ENCODE results near the gene ZNF668. TPM values are rescaled to one million over a fixed set of nuclear protein-coding genes. Genes with fewer than 3 reads are reported as not detected.

ZNF668 gene
- total and polyA plus RNA-seq, 2 of the 13 experiments (the other 11 are each of a cell fraction or from before 2014, with no cell fraction given), result 3.8 to 9.8 TPM

- 0 out of 2 replicates have a peak, but pooled peaks have one; percentile 20 for TF ChIP-seq ZSCAN21 (CRISPR knock-in tag; IDR thresholded peaks at IDR 0.05; ENCODE audit: borderline replicate concordance)
- TF ChIP-seq, protein P1, sequence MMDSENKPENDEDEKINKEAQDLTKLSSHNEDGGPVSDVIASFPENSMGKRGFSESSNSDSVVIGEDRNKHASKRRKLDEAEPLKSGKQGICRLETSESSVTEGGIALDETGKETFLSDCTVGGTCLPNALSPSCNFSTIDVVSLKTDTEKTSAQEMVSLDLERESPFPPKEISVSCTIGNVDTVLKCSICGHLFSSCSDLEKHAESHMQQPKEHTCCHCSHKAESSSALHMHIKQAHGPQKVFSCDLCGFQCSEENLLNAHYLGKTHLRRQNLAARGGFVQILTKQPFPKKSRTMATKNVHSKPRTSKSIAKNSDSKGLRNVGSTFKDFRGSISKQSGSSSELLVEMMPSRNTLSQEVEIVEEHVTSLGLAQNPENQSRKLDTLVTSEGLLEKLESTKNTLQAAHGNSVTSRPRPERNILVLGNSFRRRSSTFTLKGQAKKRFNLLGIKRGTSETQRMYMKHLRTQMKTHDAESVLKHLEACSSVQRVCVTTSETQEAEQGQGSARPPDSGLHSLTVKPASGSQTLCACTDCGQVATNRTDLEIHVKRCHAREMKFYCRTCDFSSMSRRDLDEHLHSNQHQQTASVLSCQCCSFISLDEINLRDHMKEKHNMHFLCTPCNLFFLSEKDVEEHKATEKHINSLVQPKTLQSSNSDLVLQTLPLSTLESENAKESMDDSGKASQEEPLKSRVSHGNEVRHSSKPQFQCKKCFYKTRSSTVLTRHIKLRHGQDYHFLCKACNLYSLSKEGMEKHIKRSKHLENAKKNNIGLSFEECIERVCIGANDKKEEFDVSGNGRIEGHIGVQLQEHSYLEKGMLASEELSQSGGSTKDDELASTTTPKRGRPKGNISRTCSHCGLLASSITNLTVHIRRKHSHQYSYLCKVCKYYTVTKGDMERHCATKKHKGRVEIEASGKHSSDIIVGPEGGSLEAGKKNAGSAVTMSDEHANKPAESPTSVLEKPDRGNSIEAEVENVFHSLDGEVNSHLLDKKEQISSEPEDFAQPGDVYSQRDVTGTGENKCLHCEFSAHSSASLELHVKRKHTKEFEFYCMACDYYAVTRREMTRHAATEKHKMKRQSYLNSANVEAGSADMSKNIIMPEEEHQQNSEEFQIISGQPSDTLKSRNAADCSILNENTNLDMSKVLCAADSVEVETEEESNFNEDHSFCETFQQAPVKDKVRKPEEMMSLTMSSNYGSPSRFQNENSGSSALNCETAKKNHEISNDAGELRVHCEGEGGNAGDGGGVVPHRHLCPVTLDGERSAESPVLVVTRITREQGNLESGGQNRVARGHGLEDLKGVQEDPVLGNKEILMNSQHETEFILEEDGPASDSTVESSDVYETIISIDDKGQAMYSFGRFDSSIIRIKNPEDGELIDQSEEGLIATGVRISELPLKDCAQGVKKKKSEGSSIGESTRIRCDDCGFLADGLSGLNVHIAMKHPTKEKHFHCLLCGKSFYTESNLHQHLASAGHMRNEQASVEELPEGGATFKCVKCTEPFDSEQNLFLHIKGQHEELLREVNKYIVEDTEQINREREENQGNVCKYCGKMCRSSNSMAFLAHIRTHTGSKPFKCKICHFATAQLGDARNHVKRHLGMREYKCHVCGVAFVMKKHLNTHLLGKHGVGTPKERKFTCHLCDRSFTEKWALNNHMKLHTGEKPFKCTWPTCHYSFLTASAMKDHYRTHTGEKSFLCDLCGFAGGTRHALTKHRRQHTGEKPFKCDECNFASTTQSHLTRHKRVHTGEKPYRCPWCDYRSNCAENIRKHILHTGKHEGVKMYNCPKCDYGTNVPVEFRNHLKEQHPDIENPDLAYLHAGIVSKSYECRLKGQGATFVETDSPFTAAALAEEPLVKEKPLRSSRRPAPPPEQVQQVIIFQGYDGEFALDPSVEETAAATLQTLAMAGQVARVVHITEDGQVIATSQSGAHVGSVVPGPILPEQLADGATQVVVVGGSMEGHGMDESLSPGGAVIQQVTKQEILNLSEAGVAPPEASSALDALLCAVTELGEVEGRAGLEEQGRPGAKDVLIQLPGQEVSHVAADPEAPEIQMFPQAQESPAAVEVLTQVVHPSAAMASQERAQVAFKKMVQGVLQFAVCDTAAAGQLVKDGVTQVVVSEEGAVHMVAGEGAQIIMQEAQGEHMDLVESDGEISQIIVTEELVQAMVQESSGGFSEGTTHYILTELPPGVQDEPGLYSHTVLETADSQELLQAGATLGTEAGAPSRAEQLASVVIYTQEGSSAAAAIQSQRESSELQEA (CRISPR knock-in tag; IDR thresholded peaks at IDR 0.05; ENCODE audit: not compliant biosample characterization), result peak; percentile 88
- no peak for TF ChIP-seq ZNF180 (CRISPR knock-in tag; IDR thresholded peaks at IDR 0.05; ENCODE audit: borderline replicate concordance, low read depth)
- TF ChIP-seq ZFAT (CRISPR knock-in tag; conservative IDR thresholded peaks at IDR 0.05), result no peak
- no peak for TF ChIP-seq TEAD2 (CRISPR knock-in tag; IDR thresholded peaks at IDR 0.05)
- TF ChIP-seq ZNF253 (CRISPR knock-in tag; IDR thresholded peaks at IDR 0.05; ENCODE audit: borderline replicate concordance), result no peak
- TF ChIP-seq, protein P2, sequence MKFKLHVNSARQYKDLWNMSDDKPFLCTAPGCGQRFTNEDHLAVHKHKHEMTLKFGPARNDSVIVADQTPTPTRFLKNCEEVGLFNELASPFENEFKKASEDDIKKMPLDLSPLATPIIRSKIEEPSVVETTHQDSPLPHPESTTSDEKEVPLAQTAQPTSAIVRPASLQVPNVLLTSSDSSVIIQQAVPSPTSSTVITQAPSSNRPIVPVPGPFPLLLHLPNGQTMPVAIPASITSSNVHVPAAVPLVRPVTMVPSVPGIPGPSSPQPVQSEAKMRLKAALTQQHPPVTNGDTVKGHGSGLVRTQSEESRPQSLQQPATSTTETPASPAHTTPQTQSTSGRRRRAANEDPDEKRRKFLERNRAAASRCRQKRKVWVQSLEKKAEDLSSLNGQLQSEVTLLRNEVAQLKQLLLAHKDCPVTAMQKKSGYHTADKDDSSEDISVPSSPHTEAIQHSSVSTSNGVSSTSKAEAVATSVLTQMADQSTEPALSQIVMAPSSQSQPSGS (CRISPR knock-in tag; IDR thresholded peaks at IDR 0.05), result peak; percentile 82
- TF ChIP-seq CENPT (CRISPR knock-in tag; IDR thresholded peaks at IDR 0.05; ENCODE audit: low read depth), result 0 out of 2 replicates have a peak, but pooled peaks have one; percentile 43
- TF ChIP-seq SIN3B (IDR thresholded peaks at IDR 0.05; ENCODE audit: low read length), result peak; percentile 93
- TF ChIP-seq SOX5 (CRISPR knock-in tag; IDR thresholded peaks at IDR 0.05; ENCODE audit: borderline replicate concordance), result peak; percentile 46; the same call in 1 of the 2 replicates
- TF ChIP-seq, protein P3, sequence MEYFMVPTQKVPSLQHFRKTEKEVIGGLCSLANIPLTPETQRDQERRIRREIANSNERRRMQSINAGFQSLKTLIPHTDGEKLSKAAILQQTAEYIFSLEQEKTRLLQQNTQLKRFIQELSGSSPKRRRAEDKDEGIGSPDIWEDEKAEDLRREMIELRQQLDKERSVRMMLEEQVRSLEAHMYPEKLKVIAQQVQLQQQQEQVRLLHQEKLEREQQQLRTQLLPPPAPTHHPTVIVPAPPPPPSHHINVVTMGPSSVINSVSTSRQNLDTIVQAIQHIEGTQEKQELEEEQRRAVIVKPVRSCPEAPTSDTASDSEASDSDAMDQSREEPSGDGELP (IDR thresholded peaks at IDR 0.05; ENCODE audit: borderline replicate concordance, low read depth), result peak; percentile 46; the same call in 1 of the 2 replicates
- no peak for TF ChIP-seq ZNF296 (CRISPR knock-in tag; conservative IDR thresholded peaks at IDR 0.05)
- no peak; the same call in 1 of the 2 replicates for TF ChIP-seq CCDC6 (CRISPR knock-in tag; IDR thresholded peaks at IDR 0.05)
- no peak; the same call in 1 of the 2 replicates for TF ChIP-seq ZNF747 (CRISPR knock-in tag; IDR thresholded peaks at IDR 0.05; ENCODE audit: borderline replicate concordance)
- TF ChIP-seq HNF4A (CRISPR knock-in tag; IDR thresholded peaks at IDR 0.05), result no peak
- no peak for TF ChIP-seq U2AF1 (optimal IDR thresholded peaks at IDR 0.05; ENCODE audit: low read depth, low read length)
- no peak for TF ChIP-seq SRSF1 (optimal IDR thresholded peaks at IDR 0.05; ENCODE audit: low read depth, low read length)
- peak; percentile 24; the same call in 1 of the 2 replicates for TF ChIP-seq RAD21 (CRISPR knock-in tag; IDR thresholded peaks at IDR 0.05)
Observed at GRCh38 chr16:31117384-31118222, 43.6 kb upstream of the ZNF668 start, which contains the start of gene KAT8 (continued).

All from HepG2 (cell line).